DND-41 (cell line): ENCODE results near the gene ATAD5.
A peak's percentile ranks its signal among the peaks of the same experiment; 100 is the strongest.

Source experiments
- EZH2 ChIP-seq: IDR thresholded peaks from 3 replicates; pipeline ENCODE4 v1.6.1; 2012; ENCODE audit warnings: borderline replicate concordance, low read depth, mild to moderate bottlenecking, moderate library complexity, low read length, inconsistent platforms; ENCODE audit not compliant: severe bottlenecking
- TF ChIP-seq, protein P1 (sequence below): IDR thresholded peaks from 2 replicates; pipeline ENCODE4 v1.5.1; 2012; ENCODE audit warnings: borderline replicate concordance, low read length, moderate library complexity, mild to moderate bottlenecking; ENCODE audit not compliant: poor library complexity, severe bottlenecking; ENCODE audit errors: extremely low read depth

DNA sequence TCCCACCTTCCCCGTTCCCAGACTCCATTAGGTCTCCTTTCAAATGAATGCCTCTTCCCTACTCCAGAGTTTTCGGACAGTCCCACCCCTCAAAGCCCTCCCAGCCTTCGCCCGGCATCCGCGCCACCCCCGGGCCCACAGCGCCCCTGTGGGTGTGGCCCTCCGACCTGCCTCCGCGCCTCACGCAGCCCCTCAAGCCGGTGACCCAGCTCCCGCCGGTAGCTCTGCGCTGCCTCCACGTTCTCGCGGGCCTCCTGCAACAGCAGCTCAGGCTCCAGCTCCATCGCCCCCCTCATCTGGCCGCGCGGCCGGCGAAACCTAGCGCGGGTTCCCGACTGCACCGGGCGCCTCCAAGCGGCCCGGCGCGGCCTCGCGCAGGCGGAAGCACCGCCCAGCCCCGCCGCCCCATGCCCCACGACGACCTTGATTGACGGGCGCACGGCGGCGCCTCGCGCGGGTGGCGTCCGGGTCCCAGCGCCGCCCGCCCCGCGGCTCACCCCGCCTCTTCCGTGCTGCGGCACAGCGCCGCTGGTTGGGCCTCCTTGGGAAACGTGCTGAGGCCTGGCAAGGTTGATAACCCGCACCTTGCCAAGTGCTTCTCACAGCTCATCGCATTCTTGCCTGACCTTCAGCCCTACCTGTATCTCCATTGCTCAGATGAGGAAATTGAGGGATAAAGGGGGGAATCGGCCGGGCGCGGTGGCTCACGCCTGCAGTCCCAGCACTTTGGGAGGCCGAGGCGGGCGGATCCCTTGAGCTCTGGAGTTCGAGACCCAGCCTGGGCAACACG lies 7.2 kb upstream of the ATAD5 start, which contains the start of gene CRLF3:
- TF ChIP-seq, protein P1, sequence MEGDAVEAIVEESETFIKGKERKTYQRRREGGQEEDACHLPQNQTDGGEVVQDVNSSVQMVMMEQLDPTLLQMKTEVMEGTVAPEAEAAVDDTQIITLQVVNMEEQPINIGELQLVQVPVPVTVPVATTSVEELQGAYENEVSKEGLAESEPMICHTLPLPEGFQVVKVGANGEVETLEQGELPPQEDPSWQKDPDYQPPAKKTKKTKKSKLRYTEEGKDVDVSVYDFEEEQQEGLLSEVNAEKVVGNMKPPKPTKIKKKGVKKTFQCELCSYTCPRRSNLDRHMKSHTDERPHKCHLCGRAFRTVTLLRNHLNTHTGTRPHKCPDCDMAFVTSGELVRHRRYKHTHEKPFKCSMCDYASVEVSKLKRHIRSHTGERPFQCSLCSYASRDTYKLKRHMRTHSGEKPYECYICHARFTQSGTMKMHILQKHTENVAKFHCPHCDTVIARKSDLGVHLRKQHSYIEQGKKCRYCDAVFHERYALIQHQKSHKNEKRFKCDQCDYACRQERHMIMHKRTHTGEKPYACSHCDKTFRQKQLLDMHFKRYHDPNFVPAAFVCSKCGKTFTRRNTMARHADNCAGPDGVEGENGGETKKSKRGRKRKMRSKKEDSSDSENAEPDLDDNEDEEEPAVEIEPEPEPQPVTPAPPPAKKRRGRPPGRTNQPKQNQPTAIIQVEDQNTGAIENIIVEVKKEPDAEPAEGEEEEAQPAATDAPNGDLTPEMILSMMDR = peak; percentile 64
- no peak for TF ChIP-seq EZH2
